Medulla oblongata (tissue), 1 donor: ENCODE results near the gene SLC30A4.
"Not testable (repeated sequence)": the region's sequence is repeated elsewhere in the genome, so short reads cannot be mapped to it uniquely, and the experiment has no call there.

Source experiments
- DNase-seq: peaks from one replicate; pipeline ENCODE4 v3.0.0-alpha.2; 2015; ENCODE audit errors: extremely low spot score

SLC30A4 gene

GRCh38 chr15:45507143-45507542 is 15.4 kb downstream of the SLC30A4 start:
- DNase-seq: not testable (repeated sequence)

GRCh38 chr15:45499426-45499825 is 23.1 kb downstream of the SLC30A4 start:
- no peak for DNase-seq

GRCh38 chr15:45498701-45499100 is 23.9 kb downstream of the SLC30A4 start:
- DNase-seq: no peak

DNA sequence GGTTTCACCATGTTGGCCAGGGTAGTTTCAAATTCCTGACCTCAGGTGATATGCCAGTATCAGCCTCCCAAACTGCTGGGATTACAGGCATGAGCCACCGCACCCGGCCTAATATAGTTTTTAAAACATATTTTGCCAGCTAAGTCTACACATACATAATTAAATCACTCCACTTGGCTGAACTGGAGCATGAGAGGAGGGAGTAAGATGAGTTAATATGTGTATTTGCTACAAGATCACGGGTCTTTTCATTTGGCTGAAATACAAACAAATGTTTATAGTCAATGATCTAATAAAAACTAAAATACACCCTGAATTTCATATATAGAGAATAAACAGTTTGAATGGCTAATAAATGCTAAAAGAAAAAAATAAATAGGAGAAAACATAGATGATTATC is 25.3 kb downstream of the SLC30A4 start:
- DNase-seq: no peak

GRCh38 chr15:45496658-45497057 is 25.9 kb downstream of the SLC30A4 start:
- no peak for DNase-seq

DNA sequence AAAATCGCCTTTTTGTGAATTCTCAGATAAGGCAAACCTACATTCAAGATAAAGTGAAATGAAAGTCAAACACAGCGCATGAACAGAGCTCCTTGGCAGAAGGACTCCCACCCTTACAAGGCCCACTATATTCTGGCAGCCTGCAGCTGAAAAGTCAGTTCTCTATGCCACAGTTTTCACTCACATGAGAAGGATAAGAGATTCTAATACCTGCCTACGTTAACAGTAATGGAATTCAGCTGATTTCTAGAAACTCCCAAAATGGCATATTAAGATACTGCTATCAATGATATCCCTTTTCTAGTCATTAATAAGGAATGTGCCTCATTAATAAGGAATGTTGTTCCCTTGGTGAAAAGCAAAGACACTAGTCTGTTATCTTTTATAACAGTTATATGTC is 27.0 kb downstream of the SLC30A4 start:
- no peak for DNase-seq

DNA sequence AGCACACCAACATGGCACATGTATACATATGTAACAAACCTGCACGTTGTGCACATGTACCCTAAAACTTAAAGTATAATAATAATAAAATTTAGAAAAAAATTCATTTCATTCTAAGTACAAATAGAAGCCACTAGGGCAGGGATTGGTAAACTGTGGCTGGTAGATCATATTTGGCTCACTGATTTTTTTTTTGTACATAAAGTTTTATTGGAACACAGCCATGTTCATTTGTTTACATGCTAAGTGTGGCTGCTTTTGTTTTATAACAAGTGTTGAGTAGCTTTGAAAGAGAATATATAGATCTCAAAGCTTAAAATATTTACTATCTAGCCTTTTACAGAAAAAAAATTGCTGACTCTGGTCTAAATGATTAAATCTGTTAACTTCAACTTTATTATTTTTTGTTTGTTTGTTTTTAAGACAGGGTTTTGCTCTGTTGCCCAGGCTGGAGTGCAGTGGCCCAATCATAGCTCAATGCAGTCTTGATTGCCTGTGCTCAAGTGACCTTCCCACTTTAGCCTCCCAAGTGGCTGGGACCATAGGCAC is 32.8 kb downstream of the SLC30A4 start:
- DNase-seq: no peak

DNA sequence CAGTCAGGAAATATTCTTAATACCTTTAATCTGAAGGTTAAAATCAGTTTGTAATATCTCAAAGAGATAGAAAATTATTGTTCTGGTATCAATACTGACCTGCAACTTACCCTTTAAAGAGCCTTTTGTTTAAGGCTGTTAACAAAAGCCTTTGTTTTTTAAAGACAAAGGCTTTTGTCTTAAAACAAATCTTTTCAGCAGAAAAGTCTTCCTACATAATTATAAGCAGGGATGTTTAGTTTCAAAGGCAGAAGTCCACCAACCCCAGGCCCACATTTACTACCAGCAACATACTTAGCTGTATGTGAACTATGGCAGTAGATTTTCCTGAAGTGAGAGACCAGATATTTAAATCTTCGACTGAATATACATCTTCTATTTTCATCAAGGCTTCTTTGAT is 36.2 kb downstream of the SLC30A4 start:
- DNase-seq: peak; percentile 51

DNA sequence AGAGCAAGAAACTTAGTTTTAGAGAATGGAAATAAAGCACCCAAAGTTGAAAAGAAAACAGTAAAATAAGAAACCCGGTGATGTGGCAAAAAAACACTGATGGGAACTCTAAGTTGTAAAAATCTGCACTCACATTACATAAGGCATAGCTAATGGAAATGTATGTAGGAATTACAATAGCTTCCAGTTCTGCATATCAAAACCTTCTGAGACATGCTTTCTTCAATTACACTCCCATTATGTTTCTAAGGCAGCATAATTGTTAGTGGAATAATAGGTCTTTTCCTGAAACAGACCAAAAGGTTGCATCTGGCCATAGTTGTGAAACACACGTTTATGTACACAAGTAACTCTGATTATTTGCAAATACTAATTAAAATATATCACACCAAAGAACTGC is 41.4 kb downstream of the SLC30A4 start:
- no peak for DNase-seq

- no peak for DNase-seq
Observed at GRCh38 chr15:45476410-45476809, 46.1 kb downstream of the SLC30A4 start.

DNA sequence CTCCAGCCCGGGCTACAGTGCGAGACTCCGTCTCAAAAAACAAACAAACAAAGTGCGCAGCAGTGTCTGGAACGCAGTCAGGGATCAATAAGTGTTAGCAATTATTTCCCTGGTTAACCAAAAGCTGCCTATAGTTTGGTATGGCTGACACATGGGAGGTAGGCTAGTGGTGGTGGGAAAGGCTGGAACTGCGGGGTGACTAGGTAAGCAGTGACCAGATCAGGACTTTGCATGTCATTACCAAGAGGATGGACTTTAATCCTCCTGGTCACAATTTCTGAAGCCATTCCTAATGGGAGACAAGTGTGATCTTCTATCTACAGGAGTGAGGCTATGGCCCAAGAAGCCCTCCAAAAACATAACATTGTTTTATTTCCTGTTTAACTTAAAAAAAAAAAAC is 47.8 kb downstream of the SLC30A4 start:
- no peak for DNase-seq

DNA sequence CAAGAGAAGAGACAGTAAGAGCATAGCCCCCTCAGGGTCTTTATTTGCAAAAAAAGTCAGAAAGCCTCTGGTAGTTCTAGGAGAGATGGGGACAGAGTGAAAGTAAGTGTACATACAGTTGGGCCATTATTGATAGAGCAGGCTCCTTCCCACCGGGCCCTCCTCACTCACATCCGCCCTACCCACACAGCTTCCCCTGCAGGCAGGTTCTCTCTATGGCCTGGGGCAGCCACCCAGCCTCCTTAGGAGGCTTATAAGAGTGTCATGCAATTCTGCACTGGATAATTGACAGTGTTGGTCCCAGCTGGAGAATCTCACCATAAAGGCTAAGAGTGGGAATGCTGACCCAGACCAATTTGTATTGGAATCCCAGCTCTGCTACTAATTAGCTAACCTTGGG is 49.5 kb downstream of the SLC30A4 start:
- DNase-seq: no peak

GRCh38 chr15:45471151-45471550 is 51.4 kb downstream of the SLC30A4 start:
- DNase-seq: no peak

DNA sequence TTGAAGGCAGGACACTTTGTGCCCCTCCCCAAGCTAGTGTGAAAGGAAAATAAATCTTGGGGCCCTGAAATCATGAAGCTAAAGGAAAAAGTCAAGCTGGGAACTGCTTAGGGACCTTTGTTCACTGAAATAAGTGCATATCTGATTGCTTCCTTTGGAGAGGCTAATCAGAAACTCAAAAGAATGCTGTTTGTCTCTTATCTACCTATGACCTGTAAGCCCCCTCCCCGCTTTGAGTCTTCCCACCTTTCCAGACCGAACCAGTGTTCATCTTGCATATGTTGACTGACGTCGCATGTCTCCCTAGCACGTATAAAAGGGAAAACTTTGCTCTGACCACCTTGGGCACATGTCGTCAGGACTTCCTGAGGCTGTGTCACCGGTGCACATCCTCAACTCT is 53.1 kb downstream of the SLC30A4 start:
- no peak for DNase-seq

- DNase-seq: no peak
Observed at GRCh38 chr15:45469027-45469426, 53.5 kb downstream of the SLC30A4 start.

DNA sequence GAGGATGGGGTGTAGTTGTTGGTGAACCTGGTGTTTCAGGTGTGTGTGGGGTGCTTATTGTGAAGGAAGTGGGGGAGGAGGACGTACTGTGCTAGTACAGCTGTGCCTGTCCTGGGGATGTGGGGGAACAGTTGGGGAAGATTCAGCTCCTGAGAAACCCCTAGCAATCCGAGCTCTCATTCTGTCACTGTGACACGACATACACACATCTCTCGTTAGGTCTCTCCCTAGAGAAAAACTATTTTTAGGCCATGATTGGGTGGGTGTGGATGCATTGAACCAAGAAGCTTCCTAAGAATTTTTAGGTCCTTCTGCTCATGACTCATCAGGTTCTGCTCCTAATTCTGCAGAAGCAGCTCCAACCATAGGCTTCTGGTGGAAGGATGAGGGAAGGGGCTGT is 54.3 kb downstream of the SLC30A4 start:
- no peak for DNase-seq

- DNase-seq: peak; percentile 90
Observed at GRCh38 chr15:45458746-45459403, 63.7 kb downstream of the SLC30A4 start.

DNA sequence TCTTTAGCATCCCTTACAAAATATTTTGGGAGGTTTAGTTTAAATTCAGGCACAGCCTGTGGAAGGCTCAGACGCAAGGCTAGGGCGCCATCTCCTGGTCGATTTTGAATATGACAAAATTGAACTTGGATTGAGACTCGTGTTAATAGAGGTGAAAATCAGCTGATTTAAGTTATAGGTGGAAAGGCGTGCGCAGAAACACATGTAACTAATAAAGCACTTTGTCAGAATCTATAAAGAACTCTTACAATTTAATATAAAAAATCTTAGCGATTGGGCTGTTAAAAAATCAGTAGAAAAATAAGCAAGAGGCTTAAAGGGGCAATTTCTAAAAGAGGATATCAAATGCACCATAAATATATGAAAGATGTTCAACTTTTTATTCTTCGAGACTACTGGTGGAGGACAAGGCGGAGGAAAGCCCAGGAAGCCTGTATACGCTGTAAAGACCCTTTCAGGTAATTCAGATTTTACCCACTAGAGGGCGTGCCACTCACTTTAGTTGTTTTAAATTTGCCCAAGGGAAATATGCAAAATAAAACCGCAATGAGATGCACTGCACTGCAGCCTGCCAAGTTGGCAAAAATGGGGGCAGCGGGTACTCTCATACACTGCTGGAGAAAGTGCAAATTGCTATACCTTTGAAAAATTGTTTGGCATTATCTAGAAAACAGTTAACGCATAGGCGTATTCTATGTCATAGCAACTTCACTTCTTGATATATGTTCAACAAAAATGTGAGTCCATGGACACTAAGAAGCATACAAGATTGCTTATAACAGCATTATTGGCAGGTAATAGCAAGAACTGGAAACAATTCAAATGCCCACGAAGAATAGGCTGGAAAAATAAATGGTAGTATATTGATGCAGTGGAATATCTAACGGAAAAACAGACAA is 64.7 kb downstream of the SLC30A4 start:
- peak; percentile 96 for DNase-seq

DNA sequence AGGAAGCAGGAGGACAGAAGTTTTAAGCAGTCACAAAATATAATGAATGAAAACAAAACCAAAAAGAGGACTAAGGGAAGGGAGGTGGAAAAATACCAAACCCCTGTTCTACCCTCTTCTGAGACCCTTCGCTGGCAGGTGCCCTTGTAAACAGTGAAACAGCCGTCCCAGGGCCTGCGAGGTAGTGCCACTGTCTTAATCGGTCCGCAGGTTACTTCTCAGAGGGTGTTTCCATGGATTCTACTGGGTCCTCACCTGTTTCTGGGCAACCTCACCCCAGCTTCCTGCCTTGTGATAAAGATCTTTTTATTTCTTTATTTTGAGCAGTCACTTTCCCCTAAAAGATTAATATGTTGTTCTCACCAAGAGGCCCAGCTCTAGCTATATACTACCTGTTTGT is 65.3 kb downstream of the SLC30A4 start:
- DNase-seq: no peak

- peak; percentile 59 for DNase-seq
Observed at GRCh38 chr15:45456212-45457106, 66.1 kb downstream of the SLC30A4 start.

DNA sequence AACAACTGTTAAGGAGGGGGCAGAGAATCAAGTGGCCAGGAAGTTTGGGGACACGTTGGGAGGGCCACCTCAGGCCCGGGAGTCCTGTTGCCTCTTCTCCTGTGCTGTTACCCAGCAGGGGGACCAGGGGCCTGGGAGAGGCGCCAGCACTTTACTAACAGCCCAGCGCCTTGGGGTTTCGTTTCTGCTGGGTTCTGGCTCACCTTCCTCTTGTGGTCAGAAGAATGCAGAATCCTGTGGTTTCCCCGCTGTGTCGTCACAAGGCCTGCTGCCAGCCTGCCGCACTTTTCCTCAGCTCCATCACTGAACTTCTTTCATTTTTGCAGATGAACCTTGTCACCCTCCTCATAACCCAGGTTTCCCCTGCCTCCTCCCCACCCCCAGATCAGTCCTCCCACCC is 67.7 kb downstream of the SLC30A4 start:
- DNase-seq: peak; percentile 79

DNA sequence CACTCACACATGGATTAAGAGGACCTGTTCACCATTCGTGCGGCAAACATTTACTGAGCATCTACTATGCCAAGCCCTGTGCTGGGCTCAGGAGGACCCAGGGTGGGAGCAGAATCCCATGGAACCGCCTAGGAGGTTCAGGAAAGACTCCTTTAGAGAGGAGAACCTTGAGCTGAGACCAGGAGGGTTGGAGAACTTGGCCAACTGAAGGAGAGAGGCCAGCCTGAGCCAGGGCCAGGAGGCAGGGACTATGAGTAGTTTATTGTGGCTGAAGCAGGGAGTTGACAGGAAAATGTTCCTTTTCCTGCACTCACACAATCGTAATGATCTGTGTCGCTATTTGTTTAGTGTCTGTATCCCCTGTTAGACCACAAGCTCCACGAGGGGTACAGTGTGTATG is 71.3 kb downstream of the SLC30A4 start:
- no peak for DNase-seq
